ENCODE results near the gene CEP89. TPM values are rescaled to one million over a fixed set of nuclear protein-coding genes. Genes with fewer than 3 reads are reported as not detected.
"Not testable (repeated sequence)": the region's sequence is repeated elsewhere in the genome, so short reads cannot be mapped to it uniquely, and the experiment has no call there.

Gene CEP89
- total RNA-seq, 2 experiments from 2014 or later, result 13.6 to 14.1 TPM

DNA sequence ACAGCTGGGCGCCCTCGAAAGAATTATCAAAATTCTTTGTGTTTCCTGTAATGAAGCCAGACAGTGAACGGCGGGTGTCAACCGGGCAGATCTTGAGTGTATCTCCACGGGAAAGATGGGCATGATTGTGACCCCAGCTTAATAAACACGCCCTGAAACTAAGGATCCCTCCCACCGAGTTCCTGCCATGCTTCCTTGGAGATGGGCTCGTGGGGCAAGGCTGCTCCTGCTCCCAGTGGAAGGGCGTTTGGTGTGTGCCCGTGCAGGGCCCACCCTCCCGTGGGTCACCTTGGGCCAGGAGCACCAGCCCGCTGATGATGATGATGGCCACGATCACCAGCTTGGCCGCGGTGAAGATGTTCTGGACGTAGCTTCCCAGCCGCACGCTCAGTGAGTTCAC lies 109.6 kb downstream of the CEP89 start:
- H3K36me3 Mint-ChIP-seq, result no peaks in the 10 kb centered on the region
- H3K4me1 Mint-ChIP-seq, result no peaks in the 10 kb centered on the region
- H3K4me3 Mint-ChIP-seq, result no peak overlapping the region
- DNase-seq, result no peak
- H3K27me3 Mint-ChIP-seq, result no peaks in the 10 kb centered on the region
- H3K27ac Mint-ChIP-seq, result no peak overlapping the region
- H3K9me3 Mint-ChIP-seq, result no peaks in the 10 kb centered on the region

DNA sequence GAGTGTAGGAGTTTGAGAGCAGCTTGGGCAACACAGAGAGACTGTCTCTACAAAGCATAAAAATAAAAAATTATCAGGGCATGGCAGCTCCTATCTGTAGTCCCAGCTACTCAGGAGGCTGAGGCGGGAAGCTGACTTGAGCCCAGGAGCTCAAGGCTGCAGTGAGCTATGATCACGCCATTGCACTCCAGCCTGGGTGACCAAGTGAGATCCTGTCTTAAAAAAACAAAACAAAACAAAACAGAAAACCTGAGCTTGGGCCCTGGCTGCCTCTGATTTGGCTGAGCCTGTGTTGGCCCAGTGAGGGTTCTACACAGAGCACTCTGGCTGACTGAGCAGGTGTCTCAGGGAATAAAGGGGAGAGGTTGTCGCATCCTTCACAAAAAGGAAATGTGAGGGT lies 110.2 kb downstream of the CEP89 start:
- Mint-ChIP-seq H3K27ac (no peak overlapping the region), H3K4me3 (no peak overlapping the region), H3K9me3 (no peaks in the 10 kb centered on the region)

DNA sequence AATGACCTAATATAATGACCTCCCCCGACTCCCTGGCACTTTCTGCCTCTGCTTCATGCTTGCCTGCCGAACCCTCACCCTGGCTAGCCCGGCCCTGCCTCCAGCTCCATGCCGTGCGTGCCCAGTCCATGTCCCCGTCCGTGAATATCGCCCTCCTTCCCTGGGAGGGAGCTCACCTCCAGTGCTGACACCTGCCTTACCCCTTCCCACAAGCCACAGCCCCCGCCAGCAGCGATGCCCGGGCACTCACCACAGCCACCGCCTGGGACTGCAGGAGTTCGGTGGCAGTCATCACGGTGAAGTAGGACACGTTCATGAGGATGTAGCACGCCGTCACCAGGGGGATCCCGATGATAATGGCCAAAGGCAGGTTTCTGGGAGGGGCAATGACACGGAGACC lies 112.2 kb downstream of the CEP89 start:
- DNase-seq, result no peak
- Mint-ChIP-seq H3K9me3 (no peaks in the 10 kb centered on the region), H3K36me3 (no peaks in the 10 kb centered on the region), H3K27me3 (no peaks in the 10 kb centered on the region), H3K27ac (no peak overlapping the region), H3K4me3 (no peak overlapping the region), H3K4me1 (no peaks in the 10 kb centered on the region)

More for the DNA sequence above, 110.2 kb downstream of the CEP89 start:
- Mint-ChIP-seq H3K36me3 (no peaks in the 10 kb centered on the region), H3K4me1 (no peaks in the 10 kb centered on the region), H3K27me3 (no peaks in the 10 kb centered on the region)
- DNase-seq, result no peak

DNA sequence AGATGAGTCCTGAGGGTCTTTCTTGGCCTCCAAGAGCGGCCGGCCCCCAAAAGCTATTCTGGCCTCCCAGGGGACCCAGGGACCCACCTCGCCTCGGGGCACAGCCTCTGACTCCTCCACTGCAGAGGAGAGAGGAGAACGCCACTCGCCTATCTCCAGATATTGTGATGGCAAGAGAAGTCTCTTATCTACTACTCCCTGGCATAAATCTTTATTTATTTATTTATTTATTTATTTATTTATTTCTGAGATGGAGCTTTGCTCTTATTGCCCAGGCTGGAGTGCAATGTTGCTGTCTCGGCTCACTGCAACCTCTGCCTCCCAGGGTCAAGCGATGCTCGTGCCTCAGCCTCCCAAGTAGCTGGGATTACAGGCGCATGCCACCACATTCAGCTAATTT lies 113.2 kb downstream of the CEP89 start:
- no peaks in the 10 kb centered on the region for H3K9me3 Mint-ChIP-seq
- no peaks in the 10 kb centered on the region for H3K4me1 Mint-ChIP-seq
- DNase-seq, result no peak
- no peaks in the 10 kb centered on the region for H3K27me3 Mint-ChIP-seq
- no peak overlapping the region for H3K27ac Mint-ChIP-seq
- H3K4me3 Mint-ChIP-seq, result no peak overlapping the region
- H3K36me3 Mint-ChIP-seq, result no peaks in the 10 kb centered on the region

DNA sequence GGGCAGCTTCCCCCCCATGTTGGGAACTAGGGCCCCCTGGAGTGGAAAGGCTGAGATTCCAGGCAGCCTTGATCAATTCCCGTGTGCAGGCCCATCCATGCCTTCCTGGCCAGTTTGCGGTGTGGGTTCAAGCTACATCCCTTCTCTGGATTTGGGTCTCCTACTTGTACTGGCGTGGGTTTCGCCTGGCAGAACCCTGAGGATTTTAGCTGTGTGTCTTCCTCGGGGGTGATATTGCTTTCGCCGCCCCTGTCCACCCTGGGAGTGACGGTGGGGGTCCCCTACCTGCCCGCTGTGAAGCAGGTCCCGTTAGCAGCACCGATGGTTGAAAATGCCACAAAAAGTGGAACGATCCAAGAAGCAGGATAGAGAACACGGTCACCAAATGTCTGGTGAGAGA lies 113.6 kb downstream of the CEP89 start:
- no peaks in the 10 kb centered on the region for H3K27me3 Mint-ChIP-seq
- no peak for DNase-seq
- no peaks in the 10 kb centered on the region for H3K4me1 Mint-ChIP-seq
- H3K36me3 Mint-ChIP-seq, result no peaks in the 10 kb centered on the region
- H3K27ac Mint-ChIP-seq, result no peak overlapping the region
- H3K9me3 Mint-ChIP-seq, result no peaks in the 10 kb centered on the region
- no peak overlapping the region for H3K4me3 Mint-ChIP-seq

DNA sequence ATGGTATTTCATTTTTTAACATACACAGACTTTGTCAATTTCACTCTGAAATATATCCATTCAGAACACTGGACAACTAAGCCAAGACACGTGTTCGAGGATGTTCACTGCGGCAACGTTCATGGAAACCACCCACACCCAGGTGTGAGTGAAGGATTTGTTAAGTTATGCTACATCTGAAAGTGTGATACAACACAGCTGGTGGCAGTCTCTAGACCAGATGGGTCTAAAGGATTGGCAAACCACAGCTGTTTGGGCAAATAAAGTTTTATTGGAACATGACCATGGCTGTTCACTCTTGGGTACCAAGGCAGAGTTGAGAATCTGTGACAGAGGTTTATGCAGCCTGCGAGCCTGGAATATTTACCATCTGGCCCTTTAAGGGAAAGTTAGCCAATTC lies 114.2 kb downstream of the CEP89 start:
- H3K4me1 Mint-ChIP-seq, result no peaks in the 10 kb centered on the region
- no peaks in the 10 kb centered on the region for H3K27me3 Mint-ChIP-seq
- no peaks in the 10 kb centered on the region for H3K36me3 Mint-ChIP-seq
- no peak for DNase-seq
- no peak overlapping the region for H3K4me3 Mint-ChIP-seq
- no peaks in the 10 kb centered on the region for H3K9me3 Mint-ChIP-seq
- no peak overlapping the region for H3K27ac Mint-ChIP-seq

DNA sequence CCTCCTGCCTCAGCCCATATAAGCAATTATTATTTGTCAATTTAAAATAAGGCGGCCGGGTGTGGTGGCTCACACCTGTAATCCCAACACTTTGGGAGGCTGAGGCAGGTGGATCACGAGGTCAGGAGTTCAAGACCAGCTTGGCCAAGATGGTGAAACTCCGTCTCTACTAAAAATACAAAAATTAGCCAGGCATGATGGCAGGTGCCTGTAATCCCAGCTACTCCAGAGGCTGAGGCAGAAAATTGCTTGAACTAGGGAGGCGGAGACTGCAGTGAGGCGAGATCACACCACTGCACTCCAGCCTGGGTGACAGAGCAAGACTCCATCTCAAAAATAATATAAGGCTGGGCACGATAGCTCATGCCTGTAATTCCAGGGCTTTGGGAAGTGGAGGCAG lies 114.9 kb downstream of the CEP89 start:
- H3K4me3 Mint-ChIP-seq, H3K9me3 Mint-ChIP-seq, H3K27me3 Mint-ChIP-seq, H3K27ac Mint-ChIP-seq, H3K36me3 Mint-ChIP-seq, DNase-seq, H3K4me1 Mint-ChIP-seq: not testable (repeated sequence)

DNA sequence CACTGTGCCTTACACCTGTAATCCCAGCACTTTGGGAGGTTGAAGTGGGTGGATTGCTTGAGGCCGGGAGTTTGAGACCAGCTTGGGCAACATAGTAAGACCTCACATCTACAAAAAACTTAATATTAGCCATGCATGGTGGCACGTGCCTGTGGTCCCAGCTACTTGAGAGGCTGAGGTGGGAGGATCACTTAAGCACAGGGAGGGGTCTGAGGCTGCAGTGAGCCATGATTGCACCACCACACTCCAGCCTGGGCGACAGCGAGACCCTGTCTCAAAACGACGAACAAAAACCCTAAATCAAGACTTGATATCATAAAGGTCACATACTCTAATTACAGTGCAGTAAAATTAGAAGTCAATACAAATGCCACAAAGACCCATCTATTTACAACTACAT lies 119.5 kb downstream of the CEP89 start:
- H3K27ac Mint-ChIP-seq, result no peak overlapping the region
- no peak for DNase-seq
- H3K9me3 Mint-ChIP-seq, result peaks cover 4% of the 10 kb centered on the region
- no peaks in the 10 kb centered on the region for H3K4me1 Mint-ChIP-seq
- no peak overlapping the region for H3K4me3 Mint-ChIP-seq
- H3K36me3 Mint-ChIP-seq, result no peaks in the 10 kb centered on the region
- H3K27me3 Mint-ChIP-seq, result no peaks in the 10 kb centered on the region

DNA sequence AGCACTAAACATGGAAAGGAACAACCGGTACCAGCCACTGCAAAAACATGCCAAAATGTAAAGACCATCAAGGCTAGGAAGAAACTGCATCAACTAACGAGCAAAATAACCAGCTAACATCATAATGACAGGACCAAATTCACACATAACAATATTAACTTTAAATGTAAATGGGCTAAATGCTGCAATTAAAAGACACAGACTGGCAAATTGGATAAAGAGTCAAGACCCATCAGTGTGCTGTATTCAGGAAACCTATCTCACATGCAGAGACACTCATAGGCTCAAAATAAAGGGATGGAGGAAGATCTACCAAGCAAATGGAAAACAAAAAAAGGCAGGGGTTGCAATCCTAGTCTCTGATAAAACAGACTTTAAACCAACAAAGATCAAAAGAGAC lies 123.7 kb downstream of the CEP89 start:
- not testable (repeated sequence) for DNase-seq, H3K4me1 Mint-ChIP-seq, H3K27ac Mint-ChIP-seq, H3K4me3 Mint-ChIP-seq, H3K9me3 Mint-ChIP-seq, H3K27me3 Mint-ChIP-seq, H3K36me3 Mint-ChIP-seq

DNA sequence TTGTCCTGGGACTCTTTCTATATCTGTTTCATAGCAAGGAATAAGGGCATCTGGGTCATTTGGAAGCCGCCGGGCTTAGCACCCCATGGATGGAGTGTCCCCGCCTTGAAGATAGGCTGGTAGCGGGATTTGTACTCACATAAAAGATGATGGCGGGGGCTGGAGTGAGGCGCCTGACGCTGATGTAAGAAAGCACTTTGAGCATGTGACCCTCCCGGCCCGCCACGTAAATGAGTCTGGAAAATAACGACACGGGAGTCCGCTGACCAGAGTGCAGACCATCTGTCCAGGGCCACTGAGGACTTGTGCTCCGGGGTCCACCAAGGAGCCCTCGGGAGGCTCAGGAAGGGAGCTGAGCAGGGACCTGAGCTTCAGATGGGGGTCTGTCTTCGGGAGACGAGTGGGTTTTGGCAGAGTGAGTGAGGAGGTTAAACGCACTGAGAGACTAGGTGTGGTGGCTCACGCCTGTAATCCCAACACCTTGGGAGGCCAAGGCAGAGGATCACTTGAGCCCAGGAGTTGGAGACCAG lies 128.0 kb downstream of the CEP89 start:
- H3K36me3 Mint-ChIP-seq, result peaks cover 18% of the 10 kb centered on the region
- no peak for DNase-seq
- peaks cover 2% of the 10 kb centered on the region for H3K4me1 Mint-ChIP-seq
- H3K27ac Mint-ChIP-seq, result no peak overlapping the region
- no peaks in the 10 kb centered on the region for H3K27me3 Mint-ChIP-seq
- H3K9me3 Mint-ChIP-seq, result peaks cover 20% of the 10 kb centered on the region
- H3K4me3 Mint-ChIP-seq, result no peak overlapping the region

DNA sequence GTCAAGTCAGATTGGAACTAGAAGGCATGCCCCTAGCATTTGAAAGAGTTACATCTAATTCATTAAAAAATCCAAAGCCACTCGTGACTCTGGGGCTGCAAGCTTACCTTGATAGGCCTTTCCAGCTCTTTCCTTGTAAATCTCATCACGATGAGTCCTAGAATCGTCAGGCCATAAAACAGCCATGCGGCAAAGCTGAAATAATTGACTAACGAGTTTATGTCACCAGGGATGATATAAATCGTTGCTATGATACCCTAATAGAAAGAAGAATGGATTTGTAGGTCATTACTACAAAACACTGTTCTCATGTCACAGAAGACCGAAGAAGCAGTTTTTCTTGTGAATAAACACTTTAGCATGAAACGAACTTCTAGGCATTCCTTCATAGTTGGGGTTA lies 129.7 kb downstream of the CEP89 start:
- Mint-ChIP-seq H3K9me3 (peaks cover 19% of the 10 kb centered on the region), H3K27ac (no peak overlapping the region), H3K27me3 (no peaks in the 10 kb centered on the region), H3K36me3 (peaks cover 18% of the 10 kb centered on the region), H3K4me3 (no peak overlapping the region), H3K4me1 (peaks cover 6% of the 10 kb centered on the region)
- DNase-seq, result no peak

DNA sequence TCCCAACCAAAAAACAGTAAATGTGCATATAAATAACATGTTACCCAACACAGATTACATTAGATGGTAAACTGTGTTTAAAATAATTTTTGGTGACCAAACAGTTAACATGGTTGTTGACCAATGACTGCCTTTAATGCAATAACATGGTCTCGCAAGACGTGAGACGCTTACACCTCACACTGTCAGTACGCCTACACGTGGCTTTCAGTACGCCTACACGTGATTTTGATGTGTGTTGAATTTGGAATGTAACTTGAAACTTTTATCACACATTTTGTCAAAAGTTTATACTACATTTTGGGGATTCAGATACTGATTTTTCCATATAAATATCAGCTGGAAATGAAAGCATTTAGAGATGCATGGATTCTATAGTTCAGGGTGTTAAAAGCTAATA lies 134.2 kb downstream of the CEP89 start:
- Mint-ChIP-seq H3K27ac (no peak overlapping the region), H3K4me3 (no peak overlapping the region), H3K27me3 (no peaks in the 10 kb centered on the region), H3K9me3 (peaks cover 19% of the 10 kb centered on the region), H3K4me1 (peaks cover 4% of the 10 kb centered on the region), H3K36me3 (peaks cover 17% of the 10 kb centered on the region)
- no peak for DNase-seq

DNA sequence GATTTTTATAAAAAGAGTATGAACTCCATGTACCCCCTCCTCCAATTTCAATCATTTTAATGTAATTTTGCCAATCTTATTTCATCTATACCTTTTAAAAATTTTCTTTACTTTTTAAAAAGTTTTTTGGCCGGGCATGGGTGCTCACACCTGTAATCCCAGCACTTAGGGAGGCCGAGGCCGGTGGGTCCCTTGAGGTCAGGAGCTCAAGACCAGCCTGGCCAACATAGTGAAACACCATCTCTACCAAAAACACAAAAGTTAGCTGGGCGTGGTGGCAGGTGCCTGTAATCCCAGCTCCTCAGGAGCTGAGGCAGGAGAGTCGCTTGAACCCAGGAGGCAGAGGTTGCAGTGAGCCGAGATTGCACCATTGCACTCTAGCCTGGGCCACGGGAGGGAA lies 138.4 kb downstream of the CEP89 start:
- not testable (repeated sequence) for H3K36me3 Mint-ChIP-seq, H3K27me3 Mint-ChIP-seq, DNase-seq, H3K27ac Mint-ChIP-seq, H3K4me3 Mint-ChIP-seq, H3K9me3 Mint-ChIP-seq
- H3K4me1 Mint-ChIP-seq, result peaks cover 11% of the 10 kb centered on the region

DNA sequence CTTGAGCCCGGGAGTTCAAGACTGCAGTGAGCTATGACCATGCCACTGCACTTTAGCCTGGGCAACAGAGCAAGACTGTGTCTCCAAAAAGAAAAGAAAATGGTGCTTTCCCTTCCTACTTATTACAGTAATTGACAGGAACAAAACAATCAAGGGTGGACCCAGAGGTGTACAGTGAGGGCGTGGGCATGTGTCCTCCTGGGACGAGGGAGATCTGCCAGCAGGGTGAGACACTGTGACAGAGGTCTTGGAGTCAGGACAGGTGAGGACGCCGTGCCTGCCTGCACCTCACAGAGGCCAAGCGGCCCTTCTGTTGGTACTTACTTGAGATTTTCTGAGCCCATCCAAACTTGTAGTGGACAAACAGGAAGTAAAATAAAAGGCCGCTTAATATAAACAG lies 138.9 kb downstream of the CEP89 start:
- not testable (repeated sequence) for H3K9me3 Mint-ChIP-seq, H3K4me3 Mint-ChIP-seq, DNase-seq, H3K27me3 Mint-ChIP-seq, H3K36me3 Mint-ChIP-seq, H3K27ac Mint-ChIP-seq
- peaks cover 12% of the 10 kb centered on the region for H3K4me1 Mint-ChIP-seq

DNA sequence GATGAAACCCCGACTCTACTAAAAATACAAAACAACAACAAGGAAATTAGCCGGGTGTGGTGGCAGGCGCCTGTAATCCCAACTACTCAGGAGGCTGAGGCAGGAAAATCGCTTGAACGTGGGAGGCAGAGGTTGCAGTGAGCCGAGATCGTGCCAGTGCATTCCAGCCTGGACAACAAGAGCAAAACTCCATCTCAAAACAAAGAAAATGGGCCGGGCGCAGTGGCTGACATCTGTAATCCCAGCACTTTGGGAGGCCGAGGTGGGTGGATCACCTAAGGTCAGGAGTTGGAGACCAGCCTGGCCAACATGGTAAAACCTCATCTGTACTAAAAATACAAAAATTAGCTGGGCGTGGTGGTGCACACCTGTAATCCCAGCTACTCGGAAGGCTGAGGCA lies 139.7 kb downstream of the CEP89 start:
- not testable (repeated sequence) for H3K27me3 Mint-ChIP-seq, H3K27ac Mint-ChIP-seq, H3K4me3 Mint-ChIP-seq, H3K9me3 Mint-ChIP-seq, H3K36me3 Mint-ChIP-seq, DNase-seq, H3K4me1 Mint-ChIP-seq

DNA sequence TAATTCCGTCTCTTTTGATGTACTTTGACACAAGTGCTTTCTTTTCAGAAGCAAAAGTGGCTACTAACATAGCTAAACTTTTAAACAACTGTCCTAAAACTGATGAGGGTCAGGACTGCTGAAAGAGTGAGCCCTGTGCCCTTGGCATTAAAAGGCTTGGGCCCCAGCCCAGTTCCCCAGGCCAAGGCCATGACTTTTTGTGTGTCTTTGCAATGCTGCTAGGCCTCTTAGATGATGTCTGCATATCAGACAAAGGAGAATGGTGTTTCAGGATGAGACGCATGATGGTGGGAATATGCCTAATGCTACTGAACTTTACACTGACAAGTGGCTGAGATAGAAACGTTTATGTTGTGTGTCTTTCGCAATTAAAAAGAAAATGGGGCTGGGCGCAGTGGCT lies 140.1 kb downstream of the CEP89 start:
- no peak for DNase-seq
- H3K4me1 Mint-ChIP-seq, result peaks cover 9% of the 10 kb centered on the region
- no peak overlapping the region for H3K27ac Mint-ChIP-seq
- no peaks in the 10 kb centered on the region for H3K27me3 Mint-ChIP-seq
- H3K36me3 Mint-ChIP-seq, result no peaks in the 10 kb centered on the region
- H3K9me3 Mint-ChIP-seq, result no peaks in the 10 kb centered on the region
- no peak overlapping the region for H3K4me3 Mint-ChIP-seq
